ENCODE measurements around the gene NAB2.
"Not testable (repeated sequence)": the region's sequence is repeated elsewhere in the genome, so short reads cannot be mapped to it uniquely, and the experiment has no call there.

Gene NAB2

DNA sequence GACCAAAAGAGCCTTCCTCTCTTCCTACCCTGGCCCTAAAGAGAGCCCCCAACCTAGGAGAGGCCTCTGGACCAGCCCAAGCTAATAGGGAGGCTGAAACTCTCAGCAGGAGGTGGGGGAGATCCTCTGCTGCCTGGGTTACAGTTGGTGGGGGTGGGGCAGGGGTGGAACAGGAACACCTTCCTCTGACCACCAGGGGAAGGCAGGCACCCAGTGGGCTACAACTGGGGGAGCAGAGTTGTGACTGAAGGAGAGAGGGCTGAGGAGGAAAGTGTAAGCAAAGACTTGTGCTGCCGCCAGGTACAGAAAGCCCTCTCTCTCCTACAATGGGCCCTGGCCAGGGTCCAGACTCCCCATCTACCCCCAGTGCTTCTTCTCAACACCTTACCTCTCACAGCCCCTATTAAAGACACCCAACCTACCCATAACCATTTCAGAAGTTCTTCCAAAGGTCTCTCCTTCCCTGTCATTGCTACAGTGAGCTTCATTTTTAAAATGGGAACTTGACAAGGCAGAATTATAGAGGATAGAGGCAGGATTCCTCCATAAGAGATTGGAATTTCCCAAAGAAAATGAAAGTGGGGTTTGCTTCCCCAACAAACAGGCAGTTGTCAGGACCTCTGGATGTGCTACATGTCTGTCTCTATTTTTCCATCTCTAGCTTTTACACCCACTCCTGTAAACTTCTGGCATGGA lies 40.3 kb upstream of the NAB2 start:
- no peak for DNase-seq
- Histone ChIP-seq H3K4me1 (ENCODE audit: control insufficient read depth, insufficient read depth, low read length, poor library complexity, severe bottlenecking) (peaks cover 3% of the 10 kb centered on the region), H3K27ac (ENCODE audit: insufficient read depth, low read length, poor library complexity, severe bottlenecking) (no peak overlapping the region), H3K36me3 (ENCODE audit: control insufficient read depth, insufficient read depth, low read length) (no peaks in the 10 kb centered on the region), H3K27me3 (replicated peaks; ENCODE audit: control insufficient read depth, insufficient read depth, low read length, poor library complexity, severe bottlenecking) (no peaks in the 10 kb centered on the region), H3K9me3 (ENCODE audit: control insufficient read depth, low read length) (no peaks in the 10 kb centered on the region), H3K4me3 (ENCODE audit: insufficient read depth, low read depth, low read length, poor library complexity, severe bottlenecking) (no peak overlapping the region)

DNA sequence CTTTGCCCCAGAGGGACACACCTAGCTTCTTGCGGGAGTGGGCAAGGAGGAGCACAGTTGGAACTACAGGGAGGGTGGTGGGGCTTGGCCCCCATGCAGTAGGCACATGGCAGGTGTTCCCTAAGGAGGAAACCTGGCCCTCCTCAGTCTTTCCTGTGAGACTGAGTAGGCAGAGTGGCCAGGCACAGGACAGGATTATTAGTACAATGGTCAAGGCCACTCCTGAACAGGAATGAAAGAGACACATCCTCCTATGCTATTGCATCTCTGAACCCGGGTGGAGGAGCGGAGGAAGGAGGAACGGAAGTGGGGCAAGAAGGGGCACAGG lies 39.8 kb upstream of the NAB2 start:
- Histone ChIP-seq H3K9me3 (ENCODE audit: control insufficient read depth, low read length) (no peaks in the 10 kb centered on the region), H3K27ac (ENCODE audit: insufficient read depth, low read length, poor library complexity, severe bottlenecking) (no peak overlapping the region), H3K4me1 (ENCODE audit: control insufficient read depth, insufficient read depth, low read length, poor library complexity, severe bottlenecking) (peaks cover 3% of the 10 kb centered on the region), H3K4me3 (ENCODE audit: insufficient read depth, low read depth, low read length, poor library complexity, severe bottlenecking) (no peak overlapping the region), H3K36me3 (ENCODE audit: control insufficient read depth, insufficient read depth, low read length) (no peaks in the 10 kb centered on the region), H3K27me3 (replicated peaks; ENCODE audit: control insufficient read depth, insufficient read depth, low read length, poor library complexity, severe bottlenecking) (no peaks in the 10 kb centered on the region)
- no peak for DNase-seq

DNA sequence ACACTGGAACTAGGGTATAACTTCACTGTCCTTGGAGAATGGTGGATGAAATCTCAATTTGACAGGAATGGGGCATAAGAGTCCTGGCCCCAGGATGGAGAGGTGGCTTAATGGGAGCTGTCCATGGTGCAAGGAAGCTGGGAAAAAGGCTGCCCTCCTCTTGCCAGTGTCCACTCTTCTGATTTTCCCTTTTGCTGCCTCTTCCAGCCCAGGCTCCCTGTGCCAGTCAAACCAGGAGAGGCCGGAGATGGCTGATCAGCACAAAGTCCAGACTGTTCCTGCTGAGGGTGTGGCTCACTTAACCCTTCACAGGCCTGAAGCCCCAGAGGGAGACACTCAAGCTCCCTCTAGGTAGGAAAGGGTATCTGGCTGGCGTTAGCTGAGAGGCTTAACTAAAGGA lies 39.0 kb upstream of the NAB2 start, which contains the start of gene MYO1A:
MYO1A (minus strand) TSS at position 240 of the 400 bp plus-strand sequence. CDS start 1,806 bp downstream, outside the sequence.
- no peaks in the 10 kb centered on the region for H3K27me3 ChIP-seq (replicated peaks; ENCODE audit: control insufficient read depth, insufficient read depth, low read length, poor library complexity, severe bottlenecking)
- peaks cover 3% of the 10 kb centered on the region for H3K4me1 ChIP-seq (ENCODE audit: control insufficient read depth, insufficient read depth, low read length, poor library complexity, severe bottlenecking)
- DNase-seq, result no peak
- no peaks in the 10 kb centered on the region for H3K36me3 ChIP-seq (ENCODE audit: control insufficient read depth, insufficient read depth, low read length)
- H3K27ac ChIP-seq (ENCODE audit: insufficient read depth, low read length, poor library complexity, severe bottlenecking), result no peak within 1 kb of the TSS
- no peak within 1 kb of the TSS for H3K4me3 ChIP-seq (ENCODE audit: insufficient read depth, low read depth, low read length, poor library complexity, severe bottlenecking)
- no peaks in the 10 kb centered on the region for H3K9me3 ChIP-seq (ENCODE audit: control insufficient read depth, low read length)

DNA sequence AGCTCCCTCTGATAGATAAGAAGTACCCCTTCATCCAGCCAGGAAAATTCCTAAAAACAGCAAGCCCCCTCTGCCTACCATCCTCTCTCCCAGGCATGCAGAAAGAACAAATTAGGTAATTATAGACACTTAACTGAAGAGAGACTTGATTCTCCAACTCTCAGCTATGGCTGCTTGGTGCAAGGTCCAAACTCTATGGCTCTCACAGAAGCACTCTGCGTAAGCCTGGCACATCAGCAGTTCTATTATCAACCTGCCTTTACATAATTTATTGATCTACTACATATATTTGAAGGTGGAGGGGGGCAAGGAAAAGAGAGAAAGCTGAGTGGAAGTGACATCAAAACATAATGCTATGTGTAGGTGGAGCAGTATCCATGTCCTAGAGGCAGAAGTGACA lies 37.9 kb upstream of the NAB2 start:
- H3K4me1 ChIP-seq (ENCODE audit: control insufficient read depth, insufficient read depth, low read length, poor library complexity, severe bottlenecking), result peaks cover 3% of the 10 kb centered on the region
- no peaks in the 10 kb centered on the region for H3K36me3 ChIP-seq (ENCODE audit: control insufficient read depth, insufficient read depth, low read length)
- H3K4me3 ChIP-seq (ENCODE audit: insufficient read depth, low read depth, low read length, poor library complexity, severe bottlenecking), result no peak overlapping the region
- no peaks in the 10 kb centered on the region for H3K9me3 ChIP-seq (ENCODE audit: control insufficient read depth, low read length)
- DNase-seq, result no peak
- H3K27ac ChIP-seq (ENCODE audit: insufficient read depth, low read length, poor library complexity, severe bottlenecking), result no peak overlapping the region
- H3K27me3 ChIP-seq (replicated peaks; ENCODE audit: control insufficient read depth, insufficient read depth, low read length, poor library complexity, severe bottlenecking), result no peaks in the 10 kb centered on the region

DNA sequence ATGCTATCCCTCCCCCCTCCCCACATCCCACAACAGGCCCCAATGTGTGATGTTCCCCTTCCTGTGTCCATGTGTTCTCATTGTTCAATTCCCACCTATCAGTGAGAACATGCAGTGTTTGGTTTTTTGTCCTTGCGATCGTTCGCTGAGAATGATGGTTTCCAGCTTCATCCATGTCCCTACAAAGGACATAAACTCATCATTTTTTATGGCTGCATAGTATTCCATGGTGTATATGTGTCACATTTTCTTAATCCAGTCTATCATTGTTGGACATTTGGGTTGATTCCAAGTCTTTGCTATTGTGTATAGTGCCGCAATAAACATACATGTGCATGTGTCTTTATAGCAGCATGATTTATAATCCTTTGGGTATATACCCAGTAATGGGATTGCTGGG lies 35.8 kb upstream of the NAB2 start:
- H3K27ac ChIP-seq (ENCODE audit: insufficient read depth, low read length, poor library complexity, severe bottlenecking); DNase-seq; H3K36me3 ChIP-seq (ENCODE audit: control insufficient read depth, insufficient read depth, low read length); H3K4me3 ChIP-seq (ENCODE audit: insufficient read depth, low read depth, low read length, poor library complexity, severe bottlenecking); H3K4me1 ChIP-seq (ENCODE audit: control insufficient read depth, insufficient read depth, low read length, poor library complexity, severe bottlenecking); H3K9me3 ChIP-seq (ENCODE audit: control insufficient read depth, low read length); H3K27me3 ChIP-seq (replicated peaks; ENCODE audit: control insufficient read depth, insufficient read depth, low read length, poor library complexity, severe bottlenecking): not testable (repeated sequence)

DNA sequence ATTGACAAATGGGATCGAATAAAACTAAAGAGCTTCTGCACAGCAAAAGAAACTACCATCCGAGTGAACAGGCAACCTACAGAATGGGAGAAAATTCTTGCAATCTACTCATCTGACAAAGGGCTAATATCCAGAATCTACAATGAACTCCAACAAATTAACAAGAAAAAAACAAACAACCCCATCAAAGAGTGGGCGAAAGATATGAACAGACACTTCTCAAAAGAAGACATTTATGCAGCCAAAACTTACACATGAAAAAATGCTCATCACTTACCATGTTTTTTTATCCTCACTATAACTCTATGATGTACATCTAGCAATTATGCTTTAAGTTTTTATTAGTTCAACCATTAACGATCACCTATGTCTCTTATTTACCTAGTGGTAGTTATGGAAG lies 35.0 kb upstream of the NAB2 start:
- not testable (repeated sequence) for H3K9me3 ChIP-seq (ENCODE audit: control insufficient read depth, low read length); H3K27ac ChIP-seq (ENCODE audit: insufficient read depth, low read length, poor library complexity, severe bottlenecking); H3K4me1 ChIP-seq (ENCODE audit: control insufficient read depth, insufficient read depth, low read length, poor library complexity, severe bottlenecking); H3K4me3 ChIP-seq (ENCODE audit: insufficient read depth, low read depth, low read length, poor library complexity, severe bottlenecking); H3K36me3 ChIP-seq (ENCODE audit: control insufficient read depth, insufficient read depth, low read length); H3K27me3 ChIP-seq (replicated peaks; ENCODE audit: control insufficient read depth, insufficient read depth, low read length, poor library complexity, severe bottlenecking); DNase-seq

DNA sequence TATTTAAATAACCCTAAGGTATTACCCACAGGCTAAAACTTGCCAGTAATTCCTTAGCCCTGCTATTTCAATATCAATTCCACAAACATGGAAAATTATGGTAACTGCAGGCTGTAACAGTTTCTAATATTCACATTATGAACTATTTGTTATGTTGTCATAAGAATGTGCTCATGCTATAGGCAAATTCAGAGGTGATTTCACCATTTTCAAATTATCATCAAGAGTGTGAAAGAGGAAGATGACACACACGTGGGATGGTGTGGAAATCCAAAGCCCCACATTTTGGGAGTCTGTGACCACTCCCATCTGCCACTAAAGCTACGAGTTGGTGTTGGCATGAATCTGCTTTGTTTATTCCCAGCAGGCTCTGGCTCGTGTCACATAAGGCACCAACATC lies 33.1 kb upstream of the NAB2 start:
- Histone ChIP-seq H3K36me3 (ENCODE audit: control insufficient read depth, insufficient read depth, low read length) (peaks cover 9% of the 10 kb centered on the region), H3K27ac (ENCODE audit: insufficient read depth, low read length, poor library complexity, severe bottlenecking) (no peak overlapping the region), H3K27me3 (replicated peaks; ENCODE audit: control insufficient read depth, insufficient read depth, low read length, poor library complexity, severe bottlenecking) (no peaks in the 10 kb centered on the region), H3K4me3 (ENCODE audit: insufficient read depth, low read depth, low read length, poor library complexity, severe bottlenecking) (no peak overlapping the region), H3K4me1 (ENCODE audit: control insufficient read depth, insufficient read depth, low read length, poor library complexity, severe bottlenecking) (no peaks in the 10 kb centered on the region), H3K9me3 (ENCODE audit: control insufficient read depth, low read length) (no peaks in the 10 kb centered on the region)
- no peak for DNase-seq

DNA sequence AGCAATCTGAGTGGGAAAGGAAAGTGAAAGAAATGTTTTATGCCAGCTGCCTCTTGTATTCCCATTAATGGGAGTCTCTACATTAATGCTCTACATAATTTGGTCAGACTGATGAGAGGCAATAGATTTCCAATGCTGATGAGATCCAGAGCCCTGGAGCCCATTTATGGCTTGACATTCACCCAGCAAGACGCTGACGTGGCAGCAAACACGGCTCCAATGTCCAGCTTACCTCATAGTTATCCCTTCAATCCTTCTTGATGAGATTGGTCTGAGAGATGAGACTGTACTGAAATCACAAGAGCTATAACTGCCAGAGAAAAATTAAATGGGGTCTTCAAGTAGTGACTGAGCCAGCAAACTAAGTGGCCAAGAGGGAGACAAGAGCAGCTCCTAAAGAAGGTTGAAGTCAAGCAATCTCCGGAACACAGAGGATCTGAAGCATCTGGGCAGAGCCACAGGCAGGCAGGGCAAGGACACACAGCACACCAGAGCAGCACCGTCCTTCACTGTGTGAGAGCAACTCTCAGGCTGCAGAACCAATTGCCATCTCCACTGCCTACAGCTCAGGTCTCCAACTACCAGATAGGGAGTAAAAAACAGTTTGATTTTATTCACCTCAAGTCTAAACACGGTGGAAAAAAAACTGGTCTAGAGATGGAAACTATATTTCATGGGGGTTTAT lies 31.7 kb upstream of the NAB2 start:
- no peaks in the 10 kb centered on the region for H3K4me1 ChIP-seq (ENCODE audit: control insufficient read depth, insufficient read depth, low read length, poor library complexity, severe bottlenecking)
- H3K4me3 ChIP-seq (ENCODE audit: insufficient read depth, low read depth, low read length, poor library complexity, severe bottlenecking), result no peak overlapping the region
- H3K9me3 ChIP-seq (ENCODE audit: control insufficient read depth, low read length), result no peaks in the 10 kb centered on the region
- H3K36me3 ChIP-seq (ENCODE audit: control insufficient read depth, insufficient read depth, low read length), result peaks cover 9% of the 10 kb centered on the region
- H3K27ac ChIP-seq (ENCODE audit: insufficient read depth, low read length, poor library complexity, severe bottlenecking), result no peak overlapping the region
- no peak for DNase-seq
- H3K27me3 ChIP-seq (replicated peaks; ENCODE audit: control insufficient read depth, insufficient read depth, low read length, poor library complexity, severe bottlenecking), result no peaks in the 10 kb centered on the region

DNA sequence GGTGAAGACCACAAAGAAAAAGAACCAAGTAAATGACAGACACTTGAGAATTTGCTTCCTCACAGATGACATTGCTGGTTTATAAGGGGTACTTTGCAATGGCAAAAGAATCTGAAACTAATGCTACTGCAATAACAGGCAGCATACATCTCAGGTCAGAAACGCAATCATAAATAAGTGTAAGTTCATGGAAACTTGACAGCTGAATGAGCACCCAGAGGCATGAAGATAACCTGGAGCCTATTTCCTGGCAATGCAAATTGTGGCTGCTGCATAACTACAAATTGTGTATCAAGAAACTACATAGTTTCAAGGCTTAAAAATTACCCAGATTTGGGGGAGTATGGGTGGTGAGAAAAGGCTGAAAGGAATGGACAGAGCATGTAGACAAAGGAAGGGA lies 30.5 kb upstream of the NAB2 start:
- DNase-seq, result no peak
- no peaks in the 10 kb centered on the region for H3K9me3 ChIP-seq (ENCODE audit: control insufficient read depth, low read length)
- no peaks in the 10 kb centered on the region for H3K27me3 ChIP-seq (replicated peaks; ENCODE audit: control insufficient read depth, insufficient read depth, low read length, poor library complexity, severe bottlenecking)
- no peak overlapping the region for H3K4me3 ChIP-seq (ENCODE audit: insufficient read depth, low read depth, low read length, poor library complexity, severe bottlenecking)
- H3K36me3 ChIP-seq (ENCODE audit: control insufficient read depth, insufficient read depth, low read length), result peaks cover 9% of the 10 kb centered on the region
- H3K27ac ChIP-seq (ENCODE audit: insufficient read depth, low read length, poor library complexity, severe bottlenecking), result no peak overlapping the region
- H3K4me1 ChIP-seq (ENCODE audit: control insufficient read depth, insufficient read depth, low read length, poor library complexity, severe bottlenecking), result no peaks in the 10 kb centered on the region

DNA sequence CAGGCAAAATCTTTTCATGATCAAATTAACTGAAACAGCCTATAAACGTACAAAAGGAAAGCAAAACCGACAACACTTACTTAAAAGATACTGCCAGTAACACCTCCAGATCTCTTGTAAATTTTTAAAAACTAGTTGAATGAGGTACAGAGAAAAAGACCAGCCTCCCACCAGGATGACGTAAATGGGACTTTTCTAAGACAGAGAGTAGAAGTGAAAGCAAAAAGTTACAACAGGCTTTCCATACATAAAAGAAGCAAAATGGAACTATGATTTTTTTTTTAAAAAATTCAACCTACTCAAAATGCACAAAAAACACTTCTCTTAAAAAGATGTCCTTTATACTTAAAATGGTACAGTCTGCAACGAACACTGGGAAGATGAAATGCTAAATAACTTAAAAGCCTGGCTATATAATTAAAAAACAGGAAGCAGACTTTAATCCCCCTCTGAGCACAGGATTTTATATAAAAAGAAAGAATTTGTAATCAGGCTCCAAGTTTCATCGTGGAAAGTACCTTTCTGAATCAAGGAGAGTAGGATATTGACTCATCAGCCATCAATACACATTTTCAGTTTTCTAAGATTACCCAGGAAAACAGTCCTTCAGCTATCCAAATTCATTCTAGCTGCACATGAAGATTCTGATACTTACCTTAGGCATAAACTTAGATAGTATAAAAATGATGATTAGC lies 24.8 kb upstream of the NAB2 start:
- Histone ChIP-seq H3K4me1 (ENCODE audit: control insufficient read depth, insufficient read depth, low read length, poor library complexity, severe bottlenecking) (peaks cover 9% of the 10 kb centered on the region), H3K9me3 (ENCODE audit: control insufficient read depth, low read length) (no peaks in the 10 kb centered on the region), H3K36me3 (ENCODE audit: control insufficient read depth, insufficient read depth, low read length) (peaks cover 9% of the 10 kb centered on the region), H3K27ac (ENCODE audit: insufficient read depth, low read length, poor library complexity, severe bottlenecking) (peak overlapping the region; percentile 72), H3K4me3 (ENCODE audit: insufficient read depth, low read depth, low read length, poor library complexity, severe bottlenecking) (no peak overlapping the region), H3K27me3 (replicated peaks; ENCODE audit: control insufficient read depth, insufficient read depth, low read length, poor library complexity, severe bottlenecking) (no peaks in the 10 kb centered on the region)
- DNase-seq, result peak; percentile 11 to 40 (median 24)
